Suprapubic skin (tissue), 4 donors: ENCODE results near the gene USP3.

Experiments
- CTCF ChIP-seq, 2 donors: fragments of 200-600 bp in 1 of 2; fragments of 450-650 bp in 1 of 2; sonication (generic) in 1 of 2; IDR thresholded peaks; one replicate each; pipeline ENCODE4 v1.5.1; 2016 to 2019; ENCODE audit warnings: antibody characterized with exemption in 2 of 2, mild to moderate bottlenecking in 1 of 2, moderate library complexity in 1 of 2
- POLR2A ChIP-seq, 2 donors: fragments of 450-650 bp; IDR thresholded peaks; one replicate each; pipeline ENCODE4 v1.6.1; 2017; ENCODE audit warnings: antibody characterized with exemption in 2 of 2, mild to moderate bottlenecking in 2 of 2, moderate library complexity in 2 of 2
- POLR2AphosphoS5 ChIP-seq, 3 donors: sonication (generic); formaldehyde crosslinking; IDR thresholded peaks; one replicate each; pipeline ENCODE4 v1.6.1; 2017; ENCODE audit warnings: antibody characterized with exemption in 3 of 3

GRCh38 chr15:63565536-63566186 lies 61.3 kb downstream of the USP3 start:
- TF ChIP-seq CTCF (IDR thresholded peaks at IDR 0.05) (no peak), POLR2A (IDR thresholded peaks at IDR 0.05) (no peak), POLR2AphosphoS5 (IDR thresholded peaks at IDR 0.05) (no peak)
